Measurements from ENCODE around the gene UBASH3A.

UBASH3A gene

GRCh38 chr21:42361286-42361685 lies 42.4 kb upstream of the UBASH3A start:
- no peak overlapping the region for H3K4me3 ChIP-seq (ENCODE audit: low read depth, low read length)
- no peak for TF ChIP-seq CTCF (IDR thresholded peaks at IDR 0.05; ENCODE audit: borderline replicate concordance, insufficient read depth, low read depth, low read length)

GRCh38 chr21:42362198-42362597 lies 41.5 kb upstream of the UBASH3A start:
- H3K4me3 ChIP-seq (ENCODE audit: low read depth, low read length): no peak overlapping the region
- no peak for TF ChIP-seq CTCF (IDR thresholded peaks at IDR 0.05; ENCODE audit: borderline replicate concordance, insufficient read depth, low read depth, low read length)

- no peak for TF ChIP-seq CTCF (IDR thresholded peaks at IDR 0.05; ENCODE audit: borderline replicate concordance, insufficient read depth, low read depth, low read length)
- no peak overlapping the region for H3K4me3 ChIP-seq (ENCODE audit: low read depth, low read length)
Measured at GRCh38 chr21:42362700-42363099, 41.0 kb upstream of the UBASH3A start.

- no peak for TF ChIP-seq CTCF (IDR thresholded peaks at IDR 0.05; ENCODE audit: borderline replicate concordance, insufficient read depth, low read depth, low read length)
Measured at GRCh38 chr21:42363312-42363711, 40.4 kb upstream of the UBASH3A start.

GRCh38 chr21:42364304-42364865 lies 39.3 kb upstream of the UBASH3A start:
- TF ChIP-seq CTCF (IDR thresholded peaks at IDR 0.05; ENCODE audit: borderline replicate concordance, insufficient read depth, low read depth, low read length): no peak
- no peak overlapping the region for H3K4me3 ChIP-seq (ENCODE audit: low read depth, low read length)

More at GRCh38 chr21:42363312-42363711, 40.4 kb upstream of the UBASH3A start:
- no peak overlapping the region for H3K4me3 ChIP-seq (ENCODE audit: low read depth, low read length)

- H3K4me3 ChIP-seq (ENCODE audit: low read depth, low read length): no peak overlapping the region
- no peak for TF ChIP-seq CTCF (IDR thresholded peaks at IDR 0.05; ENCODE audit: borderline replicate concordance, insufficient read depth, low read depth, low read length)
Measured at GRCh38 chr21:42365770-42366169, 37.9 kb upstream of the UBASH3A start.

GRCh38 chr21:42366292-42367010 lies 37.3 kb upstream of the UBASH3A start, which contains the start of gene TFF1:
TSS of gene TFF1 (minus strand) at chr21:42366535. CDS start at chr21:42366495, 40 bp downstream.
- H3K4me3 ChIP-seq (ENCODE audit: low read depth, low read length): no peak within 1 kb of the TSS
- no peak for TF ChIP-seq CTCF (IDR thresholded peaks at IDR 0.05; ENCODE audit: borderline replicate concordance, insufficient read depth, low read depth, low read length)
